Measurements from ENCODE around the gene ATP13A3. TPM values are rescaled to one million over a fixed set of nuclear protein-coding genes. Genes with fewer than 3 reads are reported as not detected.

The ATP13A3 gene
- total RNA-seq, 1 experiment from 2014 or later = 121 TPM

DNA sequence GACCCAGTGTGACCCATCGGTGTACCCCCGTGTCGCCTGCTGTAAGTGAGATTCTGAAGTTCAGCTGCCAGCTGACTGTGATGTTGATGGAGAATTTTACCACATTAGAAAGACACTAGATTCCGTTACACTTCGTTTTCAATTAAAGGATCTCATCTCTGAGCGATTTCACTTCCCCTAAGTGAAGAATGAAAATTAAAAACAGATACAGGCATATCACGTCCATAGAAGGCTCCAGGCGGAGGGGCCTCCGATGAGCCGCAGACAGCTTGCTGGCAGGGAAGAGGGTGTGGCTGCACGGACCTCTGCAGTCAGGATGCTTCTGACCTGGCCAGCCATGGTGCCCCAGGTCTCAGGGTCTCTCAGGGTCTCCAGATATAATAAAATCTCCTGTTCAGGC is 129.1 kb downstream of the ATP13A3 start:
- no peaks in the 10 kb centered on the region for H3K36me3 ChIP-seq (ENCODE audit: insufficient read depth, low read length, poor library complexity, severe bottlenecking)
- ChIA-PET CTCF (no interaction called here), POLR2A (ENCODE audit: low non-redundant PET) (interaction anchor here (0.6 kb wide), 1 partner anchor 26 kb away, joined by 4 read pairs; no protein-coding TSS in a partner anchor)
- H3K4me1 ChIP-seq (ENCODE audit: insufficient read depth, low read length, poor library complexity, severe bottlenecking) = no peaks in the 10 kb centered on the region
- no TSS peak for BruUV-seq (replicated peaks)
- H3K27me3 ChIP-seq (replicated peaks; ENCODE audit: insufficient read depth, low read depth, low read length, poor library complexity) = no peaks in the 10 kb centered on the region
- no peak for DNase-seq (ENCODE audit: low spot score)
- H3K27ac ChIP-seq (ENCODE audit: low read depth, low read length, poor library complexity, severe bottlenecking) = no peak overlapping the region
- H3K4me3 ChIP-seq (ENCODE audit: low read depth, low read length, poor library complexity, severe bottlenecking) = no peak overlapping the region
- TF ChIP-seq, protein P1, sequence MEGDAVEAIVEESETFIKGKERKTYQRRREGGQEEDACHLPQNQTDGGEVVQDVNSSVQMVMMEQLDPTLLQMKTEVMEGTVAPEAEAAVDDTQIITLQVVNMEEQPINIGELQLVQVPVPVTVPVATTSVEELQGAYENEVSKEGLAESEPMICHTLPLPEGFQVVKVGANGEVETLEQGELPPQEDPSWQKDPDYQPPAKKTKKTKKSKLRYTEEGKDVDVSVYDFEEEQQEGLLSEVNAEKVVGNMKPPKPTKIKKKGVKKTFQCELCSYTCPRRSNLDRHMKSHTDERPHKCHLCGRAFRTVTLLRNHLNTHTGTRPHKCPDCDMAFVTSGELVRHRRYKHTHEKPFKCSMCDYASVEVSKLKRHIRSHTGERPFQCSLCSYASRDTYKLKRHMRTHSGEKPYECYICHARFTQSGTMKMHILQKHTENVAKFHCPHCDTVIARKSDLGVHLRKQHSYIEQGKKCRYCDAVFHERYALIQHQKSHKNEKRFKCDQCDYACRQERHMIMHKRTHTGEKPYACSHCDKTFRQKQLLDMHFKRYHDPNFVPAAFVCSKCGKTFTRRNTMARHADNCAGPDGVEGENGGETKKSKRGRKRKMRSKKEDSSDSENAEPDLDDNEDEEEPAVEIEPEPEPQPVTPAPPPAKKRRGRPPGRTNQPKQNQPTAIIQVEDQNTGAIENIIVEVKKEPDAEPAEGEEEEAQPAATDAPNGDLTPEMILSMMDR (conservative IDR thresholded peaks at IDR 0.05; ENCODE audit: low read depth, low read length) = no peak
- no peak for TF ChIP-seq EZH2 (IDR thresholded peaks at IDR 0.05; ENCODE audit: borderline replicate concordance, low read depth, low read length, poor library complexity, severe bottlenecking)
- intact Hi-C loops (cut with micrococcal nuclease; ENCODE audit: unreplicated experiment) = no loop called here
- H3K9me3 ChIP-seq (ENCODE audit: low read depth, low read length, poor library complexity, severe bottlenecking) = no peaks in the 10 kb centered on the region

DNA sequence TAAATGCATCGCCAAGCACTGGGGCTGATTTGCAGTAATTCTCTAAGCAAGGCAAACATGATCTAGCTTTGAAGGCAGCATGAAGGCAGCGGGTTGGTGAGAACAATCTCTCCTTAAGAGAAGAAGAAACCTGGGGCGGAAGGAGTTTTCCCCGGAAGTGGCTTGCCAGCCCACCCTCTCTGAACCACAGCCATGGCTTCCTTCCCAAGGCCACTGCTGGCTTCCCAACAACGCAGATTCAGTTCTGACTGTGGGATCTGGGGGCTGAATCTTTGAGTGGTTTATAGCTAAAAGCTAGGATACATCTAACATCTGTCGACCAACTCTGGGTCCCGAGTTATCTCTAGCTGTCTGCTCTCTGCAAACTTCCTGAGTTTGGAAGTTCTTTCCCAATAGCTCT is 131.4 kb downstream of the ATP13A3 start:
- BruUV-seq (replicated peaks) = no TSS peak
- Histone ChIP-seq H3K27me3 (replicated peaks; ENCODE audit: insufficient read depth, low read depth, low read length, poor library complexity) (no peaks in the 10 kb centered on the region), H3K36me3 (ENCODE audit: insufficient read depth, low read length, poor library complexity, severe bottlenecking) (no peaks in the 10 kb centered on the region), H3K4me3 (ENCODE audit: low read depth, low read length, poor library complexity, severe bottlenecking) (no peak overlapping the region), H3K4me1 (ENCODE audit: insufficient read depth, low read length, poor library complexity, severe bottlenecking) (peaks cover 11% of the 10 kb centered on the region), H3K27ac (ENCODE audit: low read depth, low read length, poor library complexity, severe bottlenecking) (no peak overlapping the region), H3K9me3 (ENCODE audit: low read depth, low read length, poor library complexity, severe bottlenecking) (no peaks in the 10 kb centered on the region)
- intact Hi-C loops (cut with micrococcal nuclease; ENCODE audit: unreplicated experiment) = no loop called here
- ChIA-PET CTCF (no interaction called here), POLR2A (ENCODE audit: low non-redundant PET) (no interaction called here)
- DNase-seq (ENCODE audit: low spot score) = no peak
- TF ChIP-seq, protein P1 (conservative IDR thresholded peaks at IDR 0.05; ENCODE audit: low read depth, low read length) = no peak
- no peak for TF ChIP-seq EZH2 (IDR thresholded peaks at IDR 0.05; ENCODE audit: borderline replicate concordance, low read depth, low read length, poor library complexity, severe bottlenecking)

DNA sequence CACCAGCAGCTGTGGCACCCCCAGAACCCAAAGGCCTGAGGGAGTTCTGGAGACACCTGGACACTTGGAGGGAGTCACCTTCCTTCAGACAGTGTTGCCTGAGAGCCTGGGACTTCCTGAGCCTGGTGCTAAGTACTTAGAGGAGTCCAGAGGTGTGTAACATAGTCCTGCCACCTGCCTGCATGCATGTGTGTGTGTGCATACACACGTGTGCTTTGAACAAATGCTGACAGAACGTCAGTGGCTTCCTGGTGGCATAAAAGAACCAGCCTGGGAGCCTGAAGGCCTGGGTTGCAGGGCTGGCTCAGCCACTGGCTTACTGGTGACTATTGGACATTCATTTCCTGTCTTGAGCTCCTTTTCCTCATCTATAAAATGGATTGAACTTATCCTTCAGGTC is 132.5 kb downstream of the ATP13A3 start:
- no peak for DNase-seq (ENCODE audit: low spot score)
- ChIA-PET POLR2A (ENCODE audit: low non-redundant PET) (no interaction called here), CTCF (no interaction called here)
- Histone ChIP-seq H3K4me3 (ENCODE audit: low read depth, low read length, poor library complexity, severe bottlenecking) (no peak overlapping the region), H3K27me3 (replicated peaks; ENCODE audit: insufficient read depth, low read depth, low read length, poor library complexity) (no peaks in the 10 kb centered on the region), H3K27ac (ENCODE audit: low read depth, low read length, poor library complexity, severe bottlenecking) (no peak overlapping the region), H3K9me3 (ENCODE audit: low read depth, low read length, poor library complexity, severe bottlenecking) (no peaks in the 10 kb centered on the region), H3K36me3 (ENCODE audit: insufficient read depth, low read length, poor library complexity, severe bottlenecking) (no peaks in the 10 kb centered on the region), H3K4me1 (ENCODE audit: insufficient read depth, low read length, poor library complexity, severe bottlenecking) (peaks cover 17% of the 10 kb centered on the region)
- intact Hi-C loops (cut with micrococcal nuclease; ENCODE audit: unreplicated experiment) = no loop called here
- TF ChIP-seq EZH2 (IDR thresholded peaks at IDR 0.05; ENCODE audit: borderline replicate concordance, low read depth, low read length, poor library complexity, severe bottlenecking) = no peak
- TF ChIP-seq, protein P1 (conservative IDR thresholded peaks at IDR 0.05; ENCODE audit: low read depth, low read length) = no peak
- no TSS peak for BruUV-seq (replicated peaks)

Other genes starting within 250 kb of the ATP13A3 start
- not detected in 2 replicates for gene CPN2, start 135.7 kb downstream of the ATP13A3 start, total RNA-seq (2021)
- not detected in 2 replicates for gene LRRC15, start 117.3 kb downstream of the ATP13A3 start, total RNA-seq (2021)
- 0.09 and 0.11 TPM in 2 replicates for gene GP5, start 87.7 kb downstream of the ATP13A3 start, total RNA-seq (2021)
- gene TMEM44, start 146.4 kb upstream of the ATP13A3 start, total RNA-seq (2021) = 20.9 and 23.1 TPM in 2 replicates
- gene LSG1, start 185.2 kb upstream of the ATP13A3 start, total RNA-seq (2021) = 64.0 and 81.3 TPM in 2 replicates
- 29.7 and 38.7 TPM in 2 replicates for gene FAM43A, start 198.9 kb upstream of the ATP13A3 start, total RNA-seq (2021)